Loucy (cell line): ENCODE results near the gene TDRD7.

ENCODE experiments used
- CTCF ChIP-seq: fragments of 200-600 bp; sonication (generic); conservative IDR thresholded peaks from 2 replicates; pipeline ENCODE4 v1.5.1; 2014; ENCODE audit warnings: mild to moderate bottlenecking, antibody characterized with exemption, low read length
- EZH2phosphoT487 ChIP-seq: fragments of 200-600 bp; IDR thresholded peaks from 2 replicates; pipeline ENCODE4 v1.6.1; 2018; ENCODE audit warnings: antibody characterized with exemption, mild to moderate bottlenecking, moderate library complexity, borderline replicate concordance

DNA sequence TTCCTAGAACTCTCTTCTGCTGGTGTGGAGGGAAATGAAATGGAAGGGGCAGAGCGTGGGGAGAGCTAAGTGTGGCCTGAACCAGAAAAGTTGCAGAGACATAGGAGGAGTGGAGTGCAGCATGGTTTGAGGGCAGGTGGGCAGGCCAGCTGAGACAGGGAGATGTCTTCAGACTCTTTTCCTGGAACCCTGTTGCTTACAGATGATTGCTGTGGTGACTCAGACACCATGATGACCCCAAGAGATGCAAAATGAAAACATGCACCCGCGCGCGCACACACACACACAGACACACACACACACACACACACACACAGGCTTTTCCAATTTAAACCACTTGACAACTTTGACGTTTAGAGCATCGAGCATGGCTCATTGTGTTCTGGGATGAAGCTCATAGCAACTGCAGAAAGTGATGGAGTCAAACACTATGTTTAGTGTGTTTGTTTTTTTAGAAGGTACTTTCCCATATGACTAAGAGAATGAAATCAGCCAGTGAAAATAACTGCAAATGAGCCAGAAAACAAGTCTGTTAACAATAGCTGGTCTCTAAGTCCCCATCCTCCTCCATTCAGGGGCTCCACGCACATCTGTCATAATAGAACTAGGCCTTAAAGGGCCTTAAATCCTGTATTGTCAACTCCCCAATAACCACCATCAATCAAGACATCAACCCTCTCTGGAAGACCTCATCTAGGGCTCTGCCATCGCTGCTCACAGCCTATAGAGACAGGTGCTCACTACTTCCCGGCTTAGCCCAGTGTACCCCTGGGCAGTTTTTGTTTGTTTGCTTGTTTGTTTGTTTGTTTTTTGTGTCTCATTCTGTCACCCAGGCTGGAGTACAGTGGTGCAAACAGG lies 99.1 kb downstream of the TDRD7 start:
- TF ChIP-seq CTCF, result no peak
- no peak for TF ChIP-seq EZH2phosphoT487
